Measurements from ENCODE around the gene VSIG10.

VSIG10 gene

GRCh38 chr12:118046430-118046829 lies 57.4 kb downstream of the VSIG10 start:
- TF ChIP-seq CTCF (IDR thresholded peaks at IDR 0.05; ENCODE audit: low read depth, low read length): no peak
- no peak for DNase-seq (ENCODE audit: low read depth in 2 of 2)
- H3K4me3 ChIP-seq (replicated peaks in 1 of 2; ENCODE audit: low read depth in 2 of 2, low read length in 2 of 2): no peak overlapping the region

- no peak overlapping the region for H3K4me3 ChIP-seq (replicated peaks in 1 of 2; ENCODE audit: low read depth in 2 of 2, low read length in 2 of 2)
- no peak for DNase-seq (ENCODE audit: low read depth in 2 of 2)
- no peak for TF ChIP-seq CTCF (IDR thresholded peaks at IDR 0.05; ENCODE audit: low read depth, low read length)
Observed at GRCh38 chr12:118044577-118044976, 59.2 kb downstream of the VSIG10 start.

- no peak overlapping the region for H3K4me3 ChIP-seq (replicated peaks in 1 of 2; ENCODE audit: low read depth in 2 of 2, low read length in 2 of 2)
- no peak for DNase-seq (ENCODE audit: low read depth in 2 of 2)
- TF ChIP-seq CTCF (IDR thresholded peaks at IDR 0.05; ENCODE audit: low read depth, low read length): no peak
Observed at GRCh38 chr12:118044075-118044474, 59.7 kb downstream of the VSIG10 start.

GRCh38 chr12:118042091-118042490 lies 61.7 kb downstream of the VSIG10 start:
- TF ChIP-seq CTCF (IDR thresholded peaks at IDR 0.05; ENCODE audit: low read depth, low read length): no peak
- no peak overlapping the region for H3K4me3 ChIP-seq (replicated peaks in 1 of 2; ENCODE audit: low read depth in 2 of 2, low read length in 2 of 2)
- DNase-seq (ENCODE audit: low read depth in 2 of 2): no peak

- TF ChIP-seq CTCF (IDR thresholded peaks at IDR 0.05; ENCODE audit: low read depth, low read length): no peak
- H3K4me3 ChIP-seq (replicated peaks in 1 of 2; ENCODE audit: low read depth in 2 of 2, low read length in 2 of 2): no peak overlapping the region
- no peak for DNase-seq (ENCODE audit: low read depth in 2 of 2)
Observed at GRCh38 chr12:118038137-118038536, 65.7 kb downstream of the VSIG10 start.

- H3K4me3 ChIP-seq (replicated peaks in 1 of 2; ENCODE audit: low read depth in 2 of 2, low read length in 2 of 2): no peak overlapping the region
- TF ChIP-seq CTCF (IDR thresholded peaks at IDR 0.05; ENCODE audit: low read depth, low read length): no peak
- DNase-seq (ENCODE audit: low read depth in 2 of 2): no peak
Observed at GRCh38 chr12:118036672-118037411, 67.0 kb downstream of the VSIG10 start.

Data from cardiac fibroblast (primary cell).